Transverse colon (tissue), 4 donors: ENCODE results near the gene ZNF254. TPM values are rescaled to one million over a fixed set of nuclear protein-coding genes. Genes with fewer than 3 reads are reported as not detected.

ENCODE experiments used
- DNase-seq: peaks from one replicate; pipeline ENCODE4 v3.0.0-alpha.2; 2019
- H3K27ac ChIP-seq, 4 donors: fragments of 200-600 bp; sonication (generic); 2 replicates each; pipeline ENCODE4 v1.5.1; 2016 to 2018; ENCODE audit warnings: inconsistent platforms in 4 of 4
- H3K27me3 ChIP-seq: fragments of 200-600 bp; sonication (generic); 2 replicates; pipeline ENCODE4 v1.5.1; 2017; ENCODE audit warnings: inconsistent platforms
- H3K36me3 ChIP-seq, 4 donors: fragments of 200-600 bp; sonication (generic); 2 replicates each; pipeline ENCODE4 v1.5.1; 2017 to 2019; ENCODE audit warnings: inconsistent platforms in 4 of 4
- H3K4me1 ChIP-seq, 4 donors: fragments of 200-600 bp; sonication (generic); 2 replicates each; pipeline ENCODE4 v1.5.1; 2017 to 2020; ENCODE audit warnings: inconsistent platforms in 4 of 4
- H3K4me3 ChIP-seq, 4 donors: fragments of 200-600 bp; sonication (generic); 1 replicate in 1 of 4; 2 replicates in 3 of 4; pipeline versions ENCODE4 v1.5.1 to v1.6.1; 2017 to 2019; ENCODE audit warnings: inconsistent platforms in 4 of 4
- H3K9me3 ChIP-seq, 2 donors: fragments of 200-600 bp; sonication (generic); 2 replicates each; pipeline ENCODE4 v1.5.1; 2017 to 2019; ENCODE audit warnings: inconsistent platforms in 2 of 2
- EP300 ChIP-seq: sonication (generic); formaldehyde crosslinking; IDR thresholded peaks from one replicate; pipeline ENCODE4 v1.6.1; 2017; ENCODE audit warnings: antibody characterized with exemption, low read depth
- POLR2A ChIP-seq: fragments of 450-650 bp; IDR thresholded peaks from one replicate; pipeline ENCODE4 v1.6.1; 2016; ENCODE audit warnings: antibody characterized with exemption, mild to moderate bottlenecking, moderate library complexity
- POLR2AphosphoS5 ChIP-seq, 3 donors: sonication (generic); formaldehyde crosslinking; IDR thresholded peaks; one replicate each; pipeline ENCODE4 v1.6.1; 2016; ENCODE audit warnings: antibody characterized with exemption in 3 of 3
- WGBS, 2 donors: methylation state at CpG; one replicate each; pipeline ENCODE4 v1.1.5; 2018; ENCODE audit warnings: low coverage in 1 of 2; 5-methylcytosine and 5-hydroxymethylcytosine counted together
- in situ Hi-C, 4 donors: fragments of 200-750 bp; cut with MboI; loops; one replicate each; pipeline versions ENCODE4 v1.15.0 to v1.15.1; 2017; ENCODE audit warnings: low sequenced_read_pairs in 3 of 4, low pct_ligation_motif_present in 1 of 4, low pct_unique_long_range_greater_than_20kb in 1 of 4
- intact Hi-C: fragments of 100-400 bp; cut with DNase I; formaldehyde crosslinking; loops from one replicate; pipeline ENCODE4 v1.15.1; 2023; ENCODE audit warnings: low total_unique reads
- total RNA-seq, 4 donors: library from RNA; depleted of rRNA; stranded (reverse); fragments of >200 nt; gene quantifications; one replicate each; pipeline ENCODE4 v1.1.0, GENCODE V29; 2016
- TF ChIP-seq, protein P1 (sequence below), 5 experiments: fragments of 200-600 bp in 3 of 5; fragments of 450-650 bp in 2 of 5; sonication (generic) in 3 of 5; IDR thresholded peaks; 1 replicate in 2 of 5; 2 replicates in 3 of 5; pipeline ENCODE4 v1.5.1; 2016 to 2017; ENCODE audit warnings: antibody characterized with exemption in 5 of 5, inconsistent platforms in 3 of 5, mild to moderate bottlenecking in 2 of 5, moderate library complexity in 1 of 5

Gene ZNF254
- total RNA-seq, 4 donors from 2014 or later: 5.2 to 25.1 (median 21.4) TPM

DNA sequence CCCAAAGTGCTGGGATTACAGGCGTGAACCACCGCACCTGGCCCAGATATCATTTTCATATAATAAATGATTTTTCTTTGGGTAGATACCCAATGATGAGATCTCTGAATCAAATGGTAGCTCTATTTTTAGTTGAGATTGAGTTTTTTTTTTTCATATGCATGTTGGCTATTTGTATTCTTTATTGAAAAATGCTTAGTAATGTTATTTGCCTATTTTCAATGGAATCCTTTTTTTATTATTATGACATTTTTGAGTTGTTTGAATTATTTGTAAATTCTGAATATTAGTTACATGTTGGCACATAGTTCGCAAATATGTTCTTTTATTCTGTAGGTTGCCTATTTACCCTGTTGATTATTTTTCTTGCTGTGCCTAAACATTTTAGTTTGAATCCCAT is 55.8 kb downstream of the ZNF254 start:
- H3K4me1 ChIP-seq: no peaks in the 10 kb centered on the region
- WGBS, 2 donors: 99 to 100% methylated on average over 3 of the region's 3 CpGs
- intact Hi-C loops (no loop called here), in situ Hi-C loops (no loop called here)
- peaks cover 0 to 23% (median 4%) of the 10 kb centered on the region in 4 donors for H3K36me3 ChIP-seq
- no peak overlapping the region for H3K4me3 ChIP-seq
- H3K9me3 ChIP-seq: peaks cover 67 to 82% of the 10 kb centered on the region in 2 donors
- TF ChIP-seq EP300: no peak
- TF ChIP-seq POLR2AphosphoS5 (IDR thresholded peaks at IDR 0.05): no peak
- no peak for TF ChIP-seq POLR2A
- TF ChIP-seq, protein P1, sequence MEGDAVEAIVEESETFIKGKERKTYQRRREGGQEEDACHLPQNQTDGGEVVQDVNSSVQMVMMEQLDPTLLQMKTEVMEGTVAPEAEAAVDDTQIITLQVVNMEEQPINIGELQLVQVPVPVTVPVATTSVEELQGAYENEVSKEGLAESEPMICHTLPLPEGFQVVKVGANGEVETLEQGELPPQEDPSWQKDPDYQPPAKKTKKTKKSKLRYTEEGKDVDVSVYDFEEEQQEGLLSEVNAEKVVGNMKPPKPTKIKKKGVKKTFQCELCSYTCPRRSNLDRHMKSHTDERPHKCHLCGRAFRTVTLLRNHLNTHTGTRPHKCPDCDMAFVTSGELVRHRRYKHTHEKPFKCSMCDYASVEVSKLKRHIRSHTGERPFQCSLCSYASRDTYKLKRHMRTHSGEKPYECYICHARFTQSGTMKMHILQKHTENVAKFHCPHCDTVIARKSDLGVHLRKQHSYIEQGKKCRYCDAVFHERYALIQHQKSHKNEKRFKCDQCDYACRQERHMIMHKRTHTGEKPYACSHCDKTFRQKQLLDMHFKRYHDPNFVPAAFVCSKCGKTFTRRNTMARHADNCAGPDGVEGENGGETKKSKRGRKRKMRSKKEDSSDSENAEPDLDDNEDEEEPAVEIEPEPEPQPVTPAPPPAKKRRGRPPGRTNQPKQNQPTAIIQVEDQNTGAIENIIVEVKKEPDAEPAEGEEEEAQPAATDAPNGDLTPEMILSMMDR (IDR thresholded peaks at IDR 0.05): no peak
- H3K27me3 ChIP-seq: no peaks in the 10 kb centered on the region
- no peak for DNase-seq
- no peak overlapping the region for H3K27ac ChIP-seq

DNA sequence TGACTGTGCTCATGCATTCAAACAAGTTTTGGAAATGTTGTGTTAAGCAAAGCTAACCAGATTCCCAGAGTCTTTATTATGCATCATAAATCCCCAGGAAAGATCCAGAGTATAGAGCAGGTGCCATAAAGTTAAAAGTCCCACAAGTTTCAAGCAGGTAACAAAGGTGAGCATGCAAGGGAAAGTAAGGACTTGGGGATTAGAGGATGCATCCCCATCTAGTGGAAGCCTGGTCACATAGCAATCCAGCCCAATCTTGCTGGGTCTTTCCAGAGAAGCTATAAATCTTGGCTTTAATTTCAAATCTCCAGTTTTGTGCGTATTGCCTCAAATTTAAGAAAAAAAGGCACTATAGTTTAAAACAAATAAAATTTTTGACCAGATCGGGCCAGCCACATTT is 72.7 kb downstream of the ZNF254 start:
- no peak for TF ChIP-seq POLR2AphosphoS5 (IDR thresholded peaks at IDR 0.05)
- TF ChIP-seq, protein P1 (IDR thresholded peaks at IDR 0.05): peak in 4 of 5 experiments; percentile 17 to 38 (median 30)
- intact Hi-C loops: no loop called here
- no peak for DNase-seq
- Histone ChIP-seq H3K9me3 (peaks cover 34 to 40% of the 10 kb centered on the region in 2 donors), H3K4me1 (no peaks in the 10 kb centered on the region), H3K27ac (no peak overlapping the region), H3K36me3 (peaks cover 0 to 11% (median 2%) of the 10 kb centered on the region in 4 donors), H3K27me3 (no peaks in the 10 kb centered on the region), H3K4me3 (no peak overlapping the region)
- 83 to 92% methylated on average over 2 of the region's 2 CpGs for WGBS, 2 donors
- in situ Hi-C loops: no loop called here

DNA sequence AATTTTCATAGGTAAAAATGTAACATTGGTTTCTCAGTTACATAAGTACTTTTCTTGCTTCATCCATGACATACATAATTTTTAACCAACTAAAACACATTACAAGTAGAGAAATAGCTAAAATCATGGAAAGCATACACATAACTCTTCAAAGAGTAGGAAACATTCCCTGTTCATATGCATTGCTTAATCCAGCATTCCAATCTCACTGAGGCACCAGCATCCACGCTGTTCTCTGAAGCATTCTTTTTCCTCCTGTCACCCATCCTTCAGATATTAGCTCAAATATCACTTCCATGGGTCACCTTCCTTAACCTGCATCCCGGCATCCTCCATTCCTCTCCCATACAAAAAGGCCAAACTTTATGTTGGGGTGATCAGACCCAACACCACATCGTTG is 79.1 kb downstream of the ZNF254 start:
- Histone ChIP-seq H3K9me3 (peaks cover 10 to 21% of the 10 kb centered on the region in 2 donors), H3K4me1 (no peaks in the 10 kb centered on the region), H3K36me3 (no peaks in the 10 kb centered on the region), H3K27me3 (no peaks in the 10 kb centered on the region), H3K4me3 (no peak overlapping the region), H3K27ac (no peak overlapping the region)
- WGBS, 2 donors: 89 to 96% methylated on average over 3 of the region's 3 CpGs
- intact Hi-C loops (no loop called here), in situ Hi-C loops (no loop called here)
- TF ChIP-seq POLR2AphosphoS5 (IDR thresholded peaks at IDR 0.05) (no peak), EP300 (no peak), POLR2A (no peak)
- TF ChIP-seq, protein P1 (IDR thresholded peaks at IDR 0.05): no peak
- no peak for DNase-seq

DNA sequence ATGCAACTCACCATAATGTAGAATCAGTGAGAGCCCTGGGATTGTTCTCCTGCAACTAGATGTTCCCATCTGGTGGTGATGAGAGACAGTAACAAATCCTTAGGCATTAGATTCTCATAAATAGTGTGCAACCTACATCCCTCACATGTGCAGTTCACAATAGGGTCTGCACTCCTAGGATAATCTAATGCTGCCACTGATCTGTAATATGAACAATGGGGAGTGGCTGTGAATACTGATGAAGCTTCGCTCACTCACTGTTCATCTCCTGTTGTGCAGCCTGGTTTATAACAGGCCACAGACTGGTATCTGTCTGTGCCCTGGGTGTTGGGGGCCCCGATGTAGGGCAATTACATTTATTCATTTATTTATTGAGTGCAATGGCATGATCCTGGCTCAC is 86.9 kb downstream of the ZNF254 start:
- WGBS, 2 donors: 100% methylated on average over 1 to 2 of the region's 2 CpGs
- in situ Hi-C loops (no loop called here), intact Hi-C loops (no loop called here)

More for the DNA sequence above, 86.9 kb downstream of the ZNF254 start:
- Histone ChIP-seq H3K4me1 (no peaks in the 10 kb centered on the region), H3K9me3 (peaks cover 17 to 27% of the 10 kb centered on the region in 2 donors), H3K27ac (no peak overlapping the region), H3K36me3 (no peaks in the 10 kb centered on the region), H3K4me3 (no peak overlapping the region), H3K27me3 (no peaks in the 10 kb centered on the region)
- no peak for TF ChIP-seq EP300
- no peak for TF ChIP-seq POLR2A
- no peak for TF ChIP-seq POLR2AphosphoS5 (IDR thresholded peaks at IDR 0.05)
- TF ChIP-seq, protein P1 (IDR thresholded peaks at IDR 0.05): no peak
- DNase-seq: no peak
